Measurements from ENCODE around the gene GADD45A.

GADD45A gene

DNA sequence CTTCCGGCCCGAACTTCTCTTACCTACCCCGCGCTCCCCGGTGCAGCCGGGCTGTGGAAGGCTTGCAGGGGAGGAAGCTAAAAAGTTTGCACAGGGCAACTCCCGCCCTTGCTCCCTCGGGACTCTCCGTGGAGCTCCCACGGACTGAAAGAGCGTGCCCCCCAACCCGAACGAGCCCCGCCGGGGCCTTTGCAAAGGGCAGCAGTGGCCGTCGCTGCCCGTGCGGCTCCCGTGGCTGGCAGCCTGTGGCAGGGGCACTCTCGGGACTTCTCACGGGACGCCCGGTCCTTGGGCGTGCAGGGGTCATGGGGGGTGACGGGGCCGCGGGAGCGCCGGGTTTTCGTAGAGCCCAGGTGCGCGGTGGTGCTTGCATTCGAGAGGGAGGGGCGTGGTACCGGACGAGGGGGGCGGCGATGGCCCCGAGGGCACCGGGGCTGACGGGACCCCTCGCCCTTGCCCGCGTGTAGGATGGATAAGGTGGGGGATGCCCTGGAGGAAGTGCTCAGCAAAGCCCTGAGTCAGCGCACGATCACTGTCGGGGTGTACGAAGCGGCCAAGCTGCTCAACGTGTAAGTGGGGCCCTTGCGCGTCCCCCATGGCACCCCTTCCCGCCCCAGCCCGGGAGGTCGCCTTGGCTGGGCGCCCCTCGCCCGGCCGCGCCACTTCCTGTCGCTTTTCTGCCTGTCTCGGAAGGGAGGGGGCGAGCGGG lies 711 bp downstream of the GADD45A start:
- Histone ChIP-seq H3K27ac (ENCODE audit: low read depth, low read length) (peak overlapping the region; percentile 86), H3K4me1 (ENCODE audit: control insufficient read depth, insufficient read depth, low read length) (peaks cover 10% of the 10 kb centered on the region), H3K4me3 (ENCODE audit: low read length) (peak overlapping the region; percentile 80), H3K36me3 (ENCODE audit: control insufficient read depth, insufficient read depth, low read length) (peaks cover 7% of the 10 kb centered on the region), H3K9ac (ENCODE audit: low read length) (peak overlapping the region; percentile 61), H3K27me3 (ENCODE audit: control insufficient read depth, insufficient read depth, low read length) (no peaks in the 10 kb centered on the region)

DNA sequence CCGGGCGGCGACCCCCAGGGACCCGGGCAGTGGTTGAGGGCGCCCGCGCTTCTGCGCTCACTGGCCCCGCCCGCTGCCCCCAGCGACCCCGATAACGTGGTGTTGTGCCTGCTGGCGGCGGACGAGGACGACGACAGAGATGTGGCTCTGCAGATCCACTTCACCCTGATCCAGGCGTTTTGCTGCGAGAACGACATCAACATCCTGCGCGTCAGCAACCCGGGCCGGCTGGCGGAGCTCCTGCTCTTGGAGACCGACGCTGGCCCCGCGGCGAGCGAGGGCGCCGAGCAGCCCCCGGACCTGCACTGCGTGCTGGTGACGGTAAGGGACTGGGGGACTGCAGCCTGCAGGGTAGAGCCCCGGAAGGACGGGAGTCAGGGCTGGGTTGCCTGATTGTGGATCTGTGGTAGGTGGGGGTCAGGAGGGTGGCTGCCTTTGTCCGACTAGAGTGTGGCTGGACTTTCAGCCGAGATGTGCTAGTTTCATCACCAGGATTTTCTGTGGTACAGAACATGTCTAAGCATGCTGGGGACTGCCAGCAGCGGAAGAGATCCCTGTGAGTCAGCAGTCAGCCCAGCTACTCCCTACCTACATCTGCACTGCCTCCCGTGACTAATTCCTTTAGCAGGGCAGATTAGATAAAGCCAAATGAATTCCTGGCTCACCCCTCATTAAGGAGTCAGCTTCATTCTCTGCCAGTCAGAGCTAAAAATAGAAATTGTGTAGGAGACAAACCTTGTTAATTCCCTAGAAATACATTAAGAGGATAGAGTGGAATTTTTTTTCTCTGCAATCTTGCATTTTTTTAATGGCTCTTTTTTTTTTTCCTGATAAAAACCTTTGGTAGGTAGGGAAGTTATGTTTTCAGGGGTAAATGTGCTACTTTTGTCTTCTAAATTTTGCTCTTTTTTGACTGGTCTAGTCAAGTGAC lies 1.5 kb downstream of the GADD45A start:
- H3K9ac ChIP-seq (ENCODE audit: low read length), result peak overlapping the region; percentile 57
- peaks cover 7% of the 10 kb centered on the region for H3K36me3 ChIP-seq (ENCODE audit: control insufficient read depth, insufficient read depth, low read length)
- peaks cover 10% of the 10 kb centered on the region for H3K4me1 ChIP-seq (ENCODE audit: control insufficient read depth, insufficient read depth, low read length)
- H3K27ac ChIP-seq (ENCODE audit: low read depth, low read length), result peak overlapping the region; percentile 86
- H3K27me3 ChIP-seq (ENCODE audit: control insufficient read depth, insufficient read depth, low read length), result no peaks in the 10 kb centered on the region
- peak overlapping the region; percentile 80 for H3K4me3 ChIP-seq (ENCODE audit: low read length)

DNA sequence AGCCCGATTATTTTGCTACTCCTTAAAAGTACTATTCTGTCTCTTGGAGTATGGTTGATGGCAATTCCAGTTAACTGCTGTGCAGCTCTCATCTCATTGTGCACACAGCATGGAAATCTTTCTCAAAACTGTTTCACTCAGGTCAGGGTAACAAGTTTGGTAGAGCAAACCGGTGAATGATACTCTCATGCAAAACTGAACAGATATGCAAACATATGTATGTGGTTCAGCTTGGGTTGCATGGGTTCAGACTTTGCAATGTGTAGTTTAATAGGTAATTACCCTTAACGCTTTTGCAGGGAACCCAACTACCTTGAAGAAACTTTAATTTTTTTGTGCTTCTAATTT lies 2.2 kb downstream of the GADD45A start:
- Histone ChIP-seq H3K9ac (ENCODE audit: low read length) (no peak overlapping the region), H3K36me3 (ENCODE audit: control insufficient read depth, insufficient read depth, low read length) (peaks cover 7% of the 10 kb centered on the region), H3K27ac (ENCODE audit: low read depth, low read length) (peak overlapping the region; percentile 86), H3K4me1 (ENCODE audit: control insufficient read depth, insufficient read depth, low read length) (peaks cover 10% of the 10 kb centered on the region), H3K27me3 (ENCODE audit: control insufficient read depth, insufficient read depth, low read length) (no peaks in the 10 kb centered on the region), H3K4me3 (ENCODE audit: low read length) (peak overlapping the region; percentile 80)

DNA sequence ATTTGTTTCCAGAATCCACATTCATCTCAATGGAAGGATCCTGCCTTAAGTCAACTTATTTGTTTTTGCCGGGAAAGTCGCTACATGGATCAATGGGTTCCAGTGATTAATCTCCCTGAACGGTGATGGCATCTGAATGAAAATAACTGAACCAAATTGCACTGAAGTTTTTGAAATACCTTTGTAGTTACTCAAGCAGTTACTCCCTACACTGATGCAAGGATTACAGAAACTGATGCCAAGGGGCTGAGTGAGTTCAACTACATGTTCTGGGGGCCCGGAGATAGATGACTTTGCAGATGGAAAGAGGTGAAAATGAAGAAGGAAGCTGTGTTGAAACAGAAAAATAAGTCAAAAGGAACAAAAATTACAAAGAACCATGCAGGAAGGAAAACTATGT lies 2.6 kb downstream of the GADD45A start:
- Histone ChIP-seq H3K27me3 (ENCODE audit: control insufficient read depth, insufficient read depth, low read length) (no peaks in the 10 kb centered on the region), H3K9ac (ENCODE audit: low read length) (no peak overlapping the region), H3K36me3 (ENCODE audit: control insufficient read depth, insufficient read depth, low read length) (peaks cover 7% of the 10 kb centered on the region), H3K4me1 (ENCODE audit: control insufficient read depth, insufficient read depth, low read length) (peaks cover 10% of the 10 kb centered on the region), H3K4me3 (ENCODE audit: low read length) (no peak overlapping the region), H3K27ac (ENCODE audit: low read depth, low read length) (no peak overlapping the region)

DNA sequence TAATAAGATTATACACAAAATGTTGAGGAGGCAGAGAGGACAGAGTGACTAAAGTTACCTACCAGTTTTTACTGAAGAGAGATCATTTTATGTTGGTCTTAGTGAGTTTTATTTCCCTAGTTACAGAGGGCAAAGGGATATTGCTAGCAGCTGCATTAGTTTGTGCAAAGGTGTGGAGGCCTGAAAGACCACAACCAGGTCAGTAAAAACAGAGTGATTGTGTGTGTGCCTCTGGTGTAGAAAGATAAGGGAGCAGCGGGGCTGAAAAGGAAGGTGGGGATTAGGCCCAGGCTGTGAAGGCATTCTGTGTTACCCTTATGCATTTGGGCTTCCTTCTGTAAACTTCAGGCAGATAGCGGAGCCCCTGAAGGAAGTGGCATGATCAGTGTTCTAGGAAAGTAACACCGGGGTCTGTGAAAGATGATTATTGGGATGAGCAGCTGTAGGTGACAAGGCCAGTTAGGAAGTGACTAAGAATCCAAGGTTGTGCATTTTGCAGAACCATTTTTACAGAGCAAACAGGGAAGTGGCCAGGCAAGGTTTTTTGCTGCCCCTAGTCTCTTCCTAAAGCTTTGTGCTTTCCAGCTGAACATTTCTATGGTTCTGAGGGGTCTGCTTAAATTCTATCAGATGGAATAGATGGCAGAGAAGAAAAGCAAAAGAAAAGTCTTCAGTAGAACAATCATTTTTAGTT lies 3.7 kb downstream of the GADD45A start:
- Histone ChIP-seq H3K27ac (ENCODE audit: low read depth, low read length) (no peak overlapping the region), H3K9ac (ENCODE audit: low read length) (no peak overlapping the region), H3K4me3 (ENCODE audit: low read length) (no peak overlapping the region), H3K36me3 (ENCODE audit: control insufficient read depth, insufficient read depth, low read length) (peaks cover 7% of the 10 kb centered on the region), H3K4me1 (ENCODE audit: control insufficient read depth, insufficient read depth, low read length) (peaks cover 10% of the 10 kb centered on the region), H3K27me3 (ENCODE audit: control insufficient read depth, insufficient read depth, low read length) (no peaks in the 10 kb centered on the region)

DNA sequence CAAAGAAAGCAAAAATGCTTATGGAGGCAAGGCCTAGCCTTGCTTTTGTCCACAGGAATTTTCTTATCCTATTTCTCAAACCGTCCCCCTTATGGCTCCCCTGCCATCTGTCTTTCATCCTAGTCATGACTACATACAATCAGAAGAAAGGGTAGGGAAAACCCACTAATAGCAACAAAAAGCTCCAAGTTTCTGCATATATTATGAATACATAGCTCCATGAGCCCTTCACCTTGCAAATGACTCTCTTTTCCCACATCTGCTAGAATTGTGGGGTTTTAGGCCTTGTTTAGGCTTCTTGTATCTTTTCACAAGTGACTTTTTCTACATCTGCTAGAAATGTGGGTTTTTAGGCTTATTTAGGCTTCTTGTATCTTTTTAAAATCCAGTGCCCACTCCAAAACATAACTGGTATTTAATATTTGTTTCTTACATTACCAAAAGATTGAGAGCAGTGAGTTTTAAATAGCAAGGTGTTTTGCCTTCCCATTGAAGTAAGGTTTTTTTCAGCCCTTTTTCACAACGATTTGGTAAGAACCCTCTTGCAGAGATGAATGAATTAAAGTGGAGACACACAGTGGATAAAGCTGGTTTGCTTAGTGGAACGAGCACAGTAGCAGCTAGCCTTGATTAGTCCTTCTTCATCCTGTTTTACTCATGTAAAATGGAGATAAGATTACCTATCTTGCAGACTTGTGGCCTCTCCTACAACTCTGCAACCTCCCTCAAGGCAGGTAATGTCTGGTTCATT lies 4.4 kb downstream of the GADD45A start:
- no peak overlapping the region for H3K27ac ChIP-seq (ENCODE audit: low read depth, low read length)

DNA sequence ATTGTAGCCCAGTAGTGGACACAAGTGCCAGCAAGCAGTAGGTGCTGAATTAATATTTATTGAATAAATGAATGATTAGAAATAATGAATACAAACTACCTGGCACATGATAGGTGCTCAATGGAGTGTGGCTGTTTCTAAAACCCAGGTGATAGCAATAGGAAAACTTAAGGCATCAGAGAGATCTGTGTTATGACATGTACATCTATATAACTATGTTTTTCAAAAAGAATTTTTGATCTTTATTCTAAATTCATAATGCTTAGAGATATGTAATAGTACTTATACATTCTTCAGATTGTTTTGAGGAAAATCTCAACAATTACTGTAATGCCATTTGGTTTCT lies 5.0 kb downstream of the GADD45A start:
- Histone ChIP-seq H3K27ac (ENCODE audit: low read depth, low read length) (no peak overlapping the region), H3K4me1 (ENCODE audit: control insufficient read depth, insufficient read depth, low read length) (peaks cover 3% of the 10 kb centered on the region), H3K36me3 (ENCODE audit: control insufficient read depth, insufficient read depth, low read length) (peaks cover 7% of the 10 kb centered on the region), H3K4me3 (ENCODE audit: low read length) (no peak overlapping the region), H3K9ac (ENCODE audit: low read length) (no peak overlapping the region), H3K27me3 (ENCODE audit: control insufficient read depth, insufficient read depth, low read length) (no peaks in the 10 kb centered on the region)

More for the DNA sequence above, 4.4 kb downstream of the GADD45A start:
- Histone ChIP-seq H3K27me3 (ENCODE audit: control insufficient read depth, insufficient read depth, low read length) (no peaks in the 10 kb centered on the region), H3K4me1 (ENCODE audit: control insufficient read depth, insufficient read depth, low read length) (peaks cover 5% of the 10 kb centered on the region), H3K36me3 (ENCODE audit: control insufficient read depth, insufficient read depth, low read length) (peaks cover 7% of the 10 kb centered on the region), H3K9ac (ENCODE audit: low read length) (no peak overlapping the region), H3K4me3 (ENCODE audit: low read length) (no peak overlapping the region)

DNA sequence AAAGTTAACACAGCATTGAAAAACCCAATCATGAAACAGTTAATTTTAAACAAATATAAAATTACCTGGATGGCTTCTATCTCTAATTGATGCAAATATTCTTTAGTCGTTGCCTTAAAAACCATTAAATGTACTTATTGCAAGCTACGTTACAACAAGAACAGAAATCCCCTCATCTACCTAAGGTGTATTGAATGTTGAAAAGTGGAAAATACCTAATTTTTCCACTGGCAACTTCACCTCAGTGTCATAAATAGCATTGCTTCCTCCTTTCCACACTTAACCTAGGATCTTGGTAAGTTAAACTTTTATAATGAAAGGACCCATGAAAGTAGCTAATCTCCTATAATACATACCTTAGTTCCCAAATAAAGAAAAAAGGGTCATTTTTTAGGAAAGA lies 5.4 kb downstream of the GADD45A start:
- no peak overlapping the region for H3K27ac ChIP-seq (ENCODE audit: low read depth, low read length)
- peaks cover 3% of the 10 kb centered on the region for H3K4me1 ChIP-seq (ENCODE audit: control insufficient read depth, insufficient read depth, low read length)
- no peak overlapping the region for H3K9ac ChIP-seq (ENCODE audit: low read length)
- no peak overlapping the region for H3K4me3 ChIP-seq (ENCODE audit: low read length)
- peaks cover 7% of the 10 kb centered on the region for H3K36me3 ChIP-seq (ENCODE audit: control insufficient read depth, insufficient read depth, low read length)
- H3K27me3 ChIP-seq (ENCODE audit: control insufficient read depth, insufficient read depth, low read length), result no peaks in the 10 kb centered on the region

DNA sequence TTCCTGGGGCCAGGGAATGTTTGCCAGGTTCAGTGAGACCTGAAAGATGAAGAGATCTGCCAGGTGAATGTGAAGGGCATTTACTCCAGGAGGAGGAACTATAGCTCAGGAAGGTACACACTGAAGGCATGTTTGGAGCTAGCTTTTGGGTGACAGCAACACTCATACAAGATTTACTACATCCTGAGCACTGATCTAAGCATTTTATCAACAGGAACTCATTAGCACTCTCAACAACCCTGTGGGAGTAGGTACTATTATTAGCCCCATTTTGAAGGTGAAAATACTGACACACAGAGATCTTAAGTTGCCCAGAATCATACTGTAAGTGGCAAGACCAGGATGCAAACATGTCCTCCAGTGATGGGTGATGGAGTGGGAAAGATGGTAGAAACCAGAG lies 6.7 kb downstream of the GADD45A start:
- no peak overlapping the region for H3K27ac ChIP-seq (ENCODE audit: low read depth, low read length)
- no peaks in the 10 kb centered on the region for H3K27me3 ChIP-seq (ENCODE audit: control insufficient read depth, insufficient read depth, low read length)
- peaks cover 3% of the 10 kb centered on the region for H3K4me1 ChIP-seq (ENCODE audit: control insufficient read depth, insufficient read depth, low read length)
- H3K36me3 ChIP-seq (ENCODE audit: control insufficient read depth, insufficient read depth, low read length), result peaks cover 7% of the 10 kb centered on the region
- H3K9ac ChIP-seq (ENCODE audit: low read length), result no peak overlapping the region
- H3K4me3 ChIP-seq (ENCODE audit: low read length), result no peak overlapping the region

DNA sequence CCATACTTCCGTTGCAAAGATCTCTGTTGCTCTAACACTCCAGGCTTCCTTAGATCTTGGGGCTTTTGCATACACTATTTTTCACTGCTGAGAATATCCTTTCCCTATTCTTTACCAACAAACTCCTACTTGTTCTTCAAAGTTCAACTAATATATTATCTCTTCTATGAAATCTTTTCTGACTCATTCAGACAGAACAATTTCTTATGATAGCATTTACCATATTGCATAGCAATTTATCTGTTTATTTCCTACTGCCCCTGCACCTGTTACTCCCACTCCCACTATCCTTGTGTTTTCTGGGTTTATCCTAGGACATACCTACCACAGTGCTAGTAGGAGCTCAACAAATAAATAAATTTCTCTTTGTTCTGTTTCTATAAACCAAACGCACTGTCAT lies 11.0 kb downstream of the GADD45A start:
- Histone ChIP-seq H3K4me1 (ENCODE audit: control insufficient read depth, insufficient read depth, low read length) (no peaks in the 10 kb centered on the region), H3K4me3 (ENCODE audit: low read length) (no peak overlapping the region), H3K36me3 (ENCODE audit: control insufficient read depth, insufficient read depth, low read length) (no peaks in the 10 kb centered on the region), H3K9ac (ENCODE audit: low read length) (no peak overlapping the region), H3K27ac (ENCODE audit: low read depth, low read length) (no peak overlapping the region), H3K27me3 (ENCODE audit: control insufficient read depth, insufficient read depth, low read length) (no peaks in the 10 kb centered on the region)

DNA sequence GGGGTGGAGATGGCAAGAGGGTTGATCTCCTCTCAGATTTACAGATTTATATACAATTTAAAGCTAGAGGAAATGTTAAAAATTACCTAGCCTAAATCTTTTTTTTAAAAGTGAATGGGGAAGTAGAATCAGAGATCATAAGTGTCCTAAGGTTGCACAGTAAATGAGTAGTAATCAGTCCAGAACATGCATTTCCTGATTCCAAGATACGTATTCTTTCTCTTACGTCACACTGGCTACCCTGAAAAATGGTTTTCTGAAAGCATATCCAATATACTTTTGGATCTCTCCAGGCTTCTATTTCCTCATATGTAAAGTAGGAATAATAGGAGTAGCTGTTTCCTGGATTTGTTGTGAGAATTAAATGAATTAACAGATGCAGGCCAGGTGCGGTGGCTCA lies 11.7 kb downstream of the GADD45A start:
- Histone ChIP-seq H3K9ac (ENCODE audit: low read length) (no peak overlapping the region), H3K27ac (ENCODE audit: low read depth, low read length) (no peak overlapping the region), H3K4me3 (ENCODE audit: low read length) (no peak overlapping the region), H3K4me1 (ENCODE audit: control insufficient read depth, insufficient read depth, low read length) (no peaks in the 10 kb centered on the region), H3K27me3 (ENCODE audit: control insufficient read depth, insufficient read depth, low read length) (no peaks in the 10 kb centered on the region), H3K36me3 (ENCODE audit: control insufficient read depth, insufficient read depth, low read length) (no peaks in the 10 kb centered on the region)

DNA sequence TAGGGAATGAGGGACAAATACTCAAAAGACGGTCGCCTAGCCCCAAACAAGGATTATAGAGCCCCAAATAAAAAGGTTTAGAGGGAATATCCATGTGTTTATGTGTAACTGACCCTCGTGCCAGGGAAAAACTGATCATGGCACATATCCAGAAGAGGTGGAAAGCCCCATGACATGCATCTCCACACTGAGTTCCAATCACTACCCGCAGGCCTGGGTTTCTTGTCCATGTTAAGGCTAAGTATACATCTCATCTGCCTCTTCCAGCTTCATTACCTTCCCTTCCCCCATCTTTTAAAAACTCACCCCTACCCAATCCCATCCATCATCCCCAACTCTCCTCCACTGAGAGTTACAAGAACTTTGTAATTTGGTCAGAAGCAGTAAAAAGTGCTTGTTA lies 15.2 kb downstream of the GADD45A start:
- H3K4me1 ChIP-seq (ENCODE audit: control insufficient read depth, insufficient read depth, low read length), result no peaks in the 10 kb centered on the region
- no peak overlapping the region for H3K27ac ChIP-seq (ENCODE audit: low read depth, low read length)
- H3K9ac ChIP-seq (ENCODE audit: low read length), result no peak overlapping the region
- H3K27me3 ChIP-seq (ENCODE audit: control insufficient read depth, insufficient read depth, low read length), result no peaks in the 10 kb centered on the region
- H3K4me3 ChIP-seq (ENCODE audit: low read length), result no peak overlapping the region
- no peaks in the 10 kb centered on the region for H3K36me3 ChIP-seq (ENCODE audit: control insufficient read depth, insufficient read depth, low read length)

All from rectal smooth muscle tissue (tissue), 1 donor.